ENCODE results near the gene NUMB. TPM values are rescaled to one million over a fixed set of nuclear protein-coding genes. Genes with fewer than 3 reads are reported as not detected.
A peak's percentile ranks its signal among the peaks of the same experiment; 100 is the strongest.

The NUMB gene
- total RNA-seq, 3 donors from 2014 or later (not counting 1 experiment from before 2014, with no cell fraction given), result 50.0 to 67.4 (median 56.3) TPM

GRCh38 chr14:73307261-73307660 is 151.1 kb downstream of the NUMB start:
- H3K27ac Mint-ChIP-seq, result no peak overlapping the region
- H3K4me3 ChIP-seq (ENCODE audit: low read length), result no peak overlapping the region
- no peak for ATAC-seq

GRCh38 chr14:73305499-73305898 is 152.8 kb downstream of the NUMB start:
- H3K36me3 Mint-ChIP-seq, result no peaks in the 10 kb centered on the region
- H3K4me1 Mint-ChIP-seq, result peaks cover 0 to 4% of the 10 kb centered on the region in 2 donors
- DNase-seq (no peak), ATAC-seq (no peak)
- Histone ChIP-seq H3K27ac (ENCODE audit: low read length) (no peak overlapping the region), H3K4me1 (ENCODE audit: control insufficient read depth, insufficient read depth, low read length) (no peaks in the 10 kb centered on the region), H3K27me3 (ENCODE audit: control insufficient read depth, insufficient read depth, low read length) (no peaks in the 10 kb centered on the region), H3K4me3 (ENCODE audit: low read length) (no peak overlapping the region), H3K36me3 (ENCODE audit: control insufficient read depth, insufficient read depth, low read length) (no peaks in the 10 kb centered on the region), H3K9me3 (ENCODE audit: control insufficient read depth, insufficient read depth, low read length) (no peaks in the 10 kb centered on the region)
- no peaks in the 10 kb centered on the region for H3K9me3 Mint-ChIP-seq
- no peaks in the 10 kb centered on the region for H3K27me3 Mint-ChIP-seq (ENCODE audit: low read depth in 2 of 2)
- no peak overlapping the region for H3K27ac Mint-ChIP-seq
- WGBS (ENCODE audit: insufficient coverage), result 67% methylated on average over 3 of the region's 3 CpGs
- TF ChIP-seq CTCF (IDR thresholded peaks at IDR 0.05), result no peak
- H3K4me3 Mint-ChIP-seq, result no peak overlapping the region
- intact Hi-C loops (cut with micrococcal nuclease), result no loop called here

More at GRCh38 chr14:73307261-73307660, 151.1 kb downstream of the NUMB start:
- no peaks in the 10 kb centered on the region for H3K27me3 Mint-ChIP-seq (ENCODE audit: low read depth in 2 of 2)
- H3K4me1 ChIP-seq (ENCODE audit: control insufficient read depth, insufficient read depth, low read length), result peaks cover 10% of the 10 kb centered on the region
- H3K9me3 ChIP-seq (ENCODE audit: control insufficient read depth, insufficient read depth, low read length), result no peaks in the 10 kb centered on the region
- no peaks in the 10 kb centered on the region for H3K27me3 ChIP-seq (ENCODE audit: control insufficient read depth, insufficient read depth, low read length)
- H3K4me3 Mint-ChIP-seq, result no peak overlapping the region
- H3K27ac ChIP-seq (ENCODE audit: low read length), result no peak overlapping the region
- intact Hi-C loops (cut with micrococcal nuclease), result no loop called here
- WGBS (ENCODE audit: insufficient coverage), result 100% methylated on average over 3 of the region's 3 CpGs
- TF ChIP-seq CTCF (IDR thresholded peaks at IDR 0.05), result no peak
- no peaks in the 10 kb centered on the region for H3K9me3 Mint-ChIP-seq
- no peak for DNase-seq
- peaks cover 0 to 14% of the 10 kb centered on the region in 2 donors for H3K4me1 Mint-ChIP-seq
- no peaks in the 10 kb centered on the region for H3K36me3 Mint-ChIP-seq
- H3K36me3 ChIP-seq (ENCODE audit: control insufficient read depth, insufficient read depth, low read length), result no peaks in the 10 kb centered on the region

- no peaks in the 10 kb centered on the region for H3K36me3 Mint-ChIP-seq
- Histone ChIP-seq H3K27me3 (ENCODE audit: control insufficient read depth, insufficient read depth, low read length) (no peaks in the 10 kb centered on the region), H3K4me3 (ENCODE audit: low read length) (no peak overlapping the region), H3K4me1 (ENCODE audit: control insufficient read depth, insufficient read depth, low read length) (no peaks in the 10 kb centered on the region), H3K36me3 (ENCODE audit: control insufficient read depth, insufficient read depth, low read length) (peaks cover 2% of the 10 kb centered on the region), H3K9me3 (ENCODE audit: control insufficient read depth, insufficient read depth, low read length) (no peaks in the 10 kb centered on the region), H3K27ac (ENCODE audit: low read length) (no peak overlapping the region)
- H3K9me3 Mint-ChIP-seq, result no peaks in the 10 kb centered on the region
- no peak overlapping the region for H3K4me3 Mint-ChIP-seq
- peak; percentile 81 for TF ChIP-seq CTCF (IDR thresholded peaks at IDR 0.05)
- no peaks in the 10 kb centered on the region for H3K4me1 Mint-ChIP-seq
- ATAC-seq (peak in 2 of 3 donors; percentile 57 to 60), DNase-seq (peak in 1 of 2 donors; percentile 67)
- WGBS (ENCODE audit: insufficient coverage), result no CpG with 5 or more reads among the region's 1 CpG
- intact Hi-C loops (cut with micrococcal nuclease), result loop anchor here (1.0 kb wide), 1 partner anchor 177 kb away; no protein-coding TSS in a partner anchor
- H3K27ac Mint-ChIP-seq, result no peak overlapping the region
- no peaks in the 10 kb centered on the region for H3K27me3 Mint-ChIP-seq (ENCODE audit: low read depth in 2 of 2)
These were observed 163.0 kb downstream of the NUMB start for GRCh38 chr14:73295198-73295796.

All from natural killer cell (primary cell).